Calu3 (cell line): ENCODE data around the gene NOP53. TPM values are rescaled to one million over a fixed set of nuclear protein-coding genes. Genes with fewer than 3 reads are reported as not detected.

Source experiments
- BruUV-seq: library from RNA; stranded (reverse); fragments of 400-500 nt; replicated peaks from 2 replicates; lab custom pipeline; 2021; lab: Mats Ljungman, UMichigan
- CTCF ChIA-PET: fragments of 300-600 bp; sonication (Branson Sonifier 250); formaldehyde crosslinking; loops from one replicate; lab custom pipeline; 2022; ENCODE audit warnings: antibody characterized with exemption; lab: Charles Lee
- DNase-seq: peaks from one replicate; pipeline ENCODE4 v3.0.0; 2022
- H3K27ac Mint-ChIP-seq: one replicate; pipeline ENCODE4 v1.8.0; 2022; ENCODE audit warnings: mixed read lengths; ENCODE audit not compliant: unreplicated experiment
- H3K27me3 Mint-ChIP-seq: one replicate; pipeline ENCODE4 v1.8.0; 2022; ENCODE audit warnings: mixed read lengths; ENCODE audit not compliant: unreplicated experiment
- H3K36me3 Mint-ChIP-seq: one replicate; pipeline ENCODE4 v1.8.0; 2022; ENCODE audit warnings: mild to moderate bottlenecking, moderate library complexity, mixed read lengths; ENCODE audit not compliant: insufficient read depth, unreplicated experiment
- H3K4me1 Mint-ChIP-seq: one replicate; pipeline ENCODE4 v1.8.0; 2022; ENCODE audit warnings: mild to moderate bottlenecking, low read depth, mixed read lengths; ENCODE audit not compliant: unreplicated experiment
- H3K4me3 Mint-ChIP-seq: one replicate; pipeline ENCODE4 v1.8.0; 2022; ENCODE audit warnings: mild to moderate bottlenecking, low read depth, moderate library complexity, mixed read lengths; ENCODE audit not compliant: unreplicated experiment
- H3K9me3 Mint-ChIP-seq: one replicate; pipeline ENCODE4 v1.8.0; 2022; ENCODE audit warnings: low read depth, mixed read lengths; ENCODE audit not compliant: unreplicated experiment
- CTCF ChIP-seq: fragments of 200-600 bp; IDR thresholded peaks from one replicate; pipeline ENCODE4 v1.8.0; 2022; ENCODE audit warnings: antibody characterized with exemption; ENCODE audit not compliant: unreplicated experiment
- intact Hi-C: fragments of 100-400 bp; cut with micrococcal nuclease; formaldehyde crosslinking; loops from one replicate; pipeline ENCODE4 v1.10.0; 2022; ENCODE audit not compliant: unreplicated experiment
- total RNA-seq: library from RNA; stranded (reverse); gene quantifications from 2 replicates; pipeline ENCODE4 v1.2.3, GENCODE V29; 2022

NOP53 gene
- total RNA-seq, 1 experiment from 2014 or later = 222 TPM

- H3K9me3 Mint-ChIP-seq = no peaks in the 10 kb centered on the region
- CTCF ChIA-PET = interaction anchor here (0.6 to 5.4 kb wide), 8 partner anchors 45 to 1123 kb away, joined by 3 to 44 read pairs (median 4); partner anchors contain the start of gene NAPA
- H3K4me1 Mint-ChIP-seq = no peaks in the 10 kb centered on the region
- no peaks in the 10 kb centered on the region for H3K27me3 Mint-ChIP-seq
- DNase-seq = no peak
- H3K27ac Mint-ChIP-seq = no peak overlapping the region
- TF ChIP-seq CTCF = no peak
- H3K36me3 Mint-ChIP-seq = peaks cover 32% of the 10 kb centered on the region
- intact Hi-C loops = loop anchor here (1.0 to 2.0 kb wide), 3 partner anchors 90 to 262 kb away; partner anchors contain the start of genes BICRA and NAPA
- no TSS peak for BruUV-seq
- no peak overlapping the region for H3K4me3 Mint-ChIP-seq
Observed at GRCh38 chr19:47698631-47699359, 46.6 kb upstream of the NOP53 start.

DNA sequence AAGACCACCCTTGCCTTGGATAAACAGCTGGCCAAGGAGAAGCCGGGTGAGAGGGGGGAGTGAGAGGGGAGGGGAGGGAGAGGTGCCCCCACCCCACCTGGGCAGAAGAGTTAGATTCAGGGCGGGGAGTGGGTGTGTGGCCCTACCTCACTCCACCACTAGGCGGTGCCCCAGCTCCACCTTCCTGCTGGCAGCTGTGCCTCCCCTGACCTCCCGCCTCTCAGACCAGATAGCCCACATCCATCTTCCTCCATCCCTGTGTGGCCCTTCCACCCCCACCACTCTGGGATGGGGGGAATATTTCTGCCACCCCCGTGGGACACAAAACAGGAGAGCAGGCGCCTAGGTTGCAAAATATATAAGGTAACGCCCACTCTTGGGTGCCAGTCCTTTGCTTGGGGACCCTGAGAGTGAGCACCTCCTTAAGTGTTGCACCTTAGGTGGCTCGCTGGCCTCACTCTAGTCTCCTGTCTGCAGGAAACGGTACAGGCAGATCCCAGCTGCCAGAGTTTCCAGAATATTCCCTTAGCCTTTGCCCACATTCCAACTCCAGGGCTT lies 45.9 kb upstream of the NOP53 start:
- Mint-ChIP-seq H3K4me3 (no peak overlapping the region), H3K9me3 (no peaks in the 10 kb centered on the region), H3K36me3 (peaks cover 32% of the 10 kb centered on the region), H3K27me3 (no peaks in the 10 kb centered on the region), H3K4me1 (no peaks in the 10 kb centered on the region), H3K27ac (no peak overlapping the region)
- intact Hi-C loops = loop anchor here (1.0 to 2.0 kb wide), 2 partner anchors 91 to 184 kb away; partner anchors contain the start of genes BICRA and NAPA
- peak; percentile 96 for TF ChIP-seq CTCF
- peak; percentile 78 for DNase-seq
- no TSS peak for BruUV-seq
- CTCF ChIA-PET = interaction anchor here (0.6 to 5.4 kb wide), 5 partner anchors 184 to 351 kb away, joined by 4 to 44 read pairs (median 4); partner anchors contain the start of genes DHX34 and NAPA

- no TSS peak for BruUV-seq
- Mint-ChIP-seq H3K27me3 (no peaks in the 10 kb centered on the region), H3K4me1 (no peaks in the 10 kb centered on the region), H3K4me3 (no peak overlapping the region), H3K9me3 (no peaks in the 10 kb centered on the region), H3K27ac (no peak overlapping the region), H3K36me3 (peaks cover 32% of the 10 kb centered on the region)
- CTCF ChIA-PET = interaction anchor here (1.1 kb wide), 1 partner anchor 273 kb away, joined by 3 read pairs; no protein-coding TSS in a partner anchor
- no peak for TF ChIP-seq CTCF
- intact Hi-C loops = no loop called here
- no peak for DNase-seq
Observed at GRCh38 chr19:47700934-47701716, 44.2 kb upstream of the NOP53 start.
